LNCaP clone FGC (cell line): ENCODE measurements around the gene COPZ1.
A peak's percentile ranks its signal among the peaks of the same experiment; 100 is the strongest.
"Not testable (repeated sequence)": the region's sequence is repeated elsewhere in the genome, so short reads cannot be mapped to it uniquely, and the experiment has no call there.

ENCODE experiments used
- DNase-seq: peaks from one replicate; pipeline ENCODE4 v3.0.0-alpha.2; 2011; ENCODE audit warnings: low read depth
- H3K4me3 ChIP-seq: 2 replicates; pipeline ENCODE4 v1.5.1; 2011; ENCODE audit warnings: mild to moderate bottlenecking, low read depth, low read length, control low read depth
- CTCF ChIP-seq: IDR thresholded peaks from 2 replicates; pipeline ENCODE4 v1.5.1; 2012; ENCODE audit warnings: mild to moderate bottlenecking; ENCODE audit not compliant: control insufficient read depth, insufficient read depth; ENCODE audit errors: extremely low read depth

Gene COPZ1, protein sequence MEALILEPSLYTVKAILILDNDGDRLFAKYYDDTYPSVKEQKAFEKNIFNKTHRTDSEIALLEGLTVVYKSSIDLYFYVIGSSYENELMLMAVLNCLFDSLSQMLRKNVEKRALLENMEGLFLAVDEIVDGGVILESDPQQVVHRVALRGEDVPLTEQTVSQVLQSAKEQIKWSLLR

GRCh38 chr12:54324617-54325441 is at the start of gene COPZ1:
Gene COPZ1, plus strand, starts transcription at chr12:54325131. Its CDS starts 33 bp downstream, at chr12:54325164.
- peak; percentile 100 for DNase-seq
- peak within 1 kb of the TSS; percentile 72 for H3K4me3 ChIP-seq
- TF ChIP-seq CTCF, result peak; percentile 79

DNA sequence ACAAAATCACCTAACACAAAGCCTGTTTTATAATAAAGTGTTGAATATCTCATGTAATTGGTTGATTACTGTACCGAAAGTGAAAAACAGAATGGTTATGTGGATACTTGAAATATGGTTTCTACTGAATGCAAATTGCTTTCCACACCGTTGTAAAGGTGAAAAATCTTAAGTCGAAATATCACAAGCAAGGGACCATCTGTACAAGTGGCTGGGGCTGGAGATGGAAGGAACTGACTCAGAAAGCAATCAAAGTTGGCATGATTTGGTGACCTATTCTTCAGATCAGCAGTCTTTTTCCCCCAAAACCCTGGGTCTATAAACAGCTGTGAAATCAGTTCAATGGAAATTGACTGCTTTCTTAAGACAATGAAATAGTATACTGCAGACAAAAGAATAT is 48.6 kb upstream of the COPZ1 start:
- no peak for TF ChIP-seq CTCF
- no peak overlapping the region for H3K4me3 ChIP-seq
- DNase-seq, result no peak

DNA sequence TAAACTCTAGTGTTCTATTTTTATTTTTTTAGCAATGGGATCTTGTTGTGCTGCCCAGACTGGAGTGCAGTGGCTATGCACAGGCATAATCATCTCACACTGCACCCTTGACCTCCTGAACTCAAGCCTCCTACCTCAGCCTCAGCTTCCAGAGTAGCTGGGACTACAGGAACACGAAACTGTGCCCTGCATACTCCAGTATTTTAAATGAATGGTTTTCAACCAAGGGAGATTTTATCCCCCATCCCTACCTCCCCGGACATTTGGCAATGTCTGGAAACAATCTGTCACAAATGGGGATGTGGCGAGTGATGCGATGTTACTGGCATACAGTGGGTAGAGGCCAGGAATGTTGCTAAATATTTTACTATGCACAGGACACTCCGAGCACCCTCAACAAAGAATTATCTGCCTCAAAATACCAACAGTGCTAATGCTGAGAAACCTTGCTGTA is 47.1 kb upstream of the COPZ1 start:
- no peak for TF ChIP-seq CTCF
- H3K4me3 ChIP-seq, result peak overlapping the region; percentile 84
- DNase-seq, result no peak

DNA sequence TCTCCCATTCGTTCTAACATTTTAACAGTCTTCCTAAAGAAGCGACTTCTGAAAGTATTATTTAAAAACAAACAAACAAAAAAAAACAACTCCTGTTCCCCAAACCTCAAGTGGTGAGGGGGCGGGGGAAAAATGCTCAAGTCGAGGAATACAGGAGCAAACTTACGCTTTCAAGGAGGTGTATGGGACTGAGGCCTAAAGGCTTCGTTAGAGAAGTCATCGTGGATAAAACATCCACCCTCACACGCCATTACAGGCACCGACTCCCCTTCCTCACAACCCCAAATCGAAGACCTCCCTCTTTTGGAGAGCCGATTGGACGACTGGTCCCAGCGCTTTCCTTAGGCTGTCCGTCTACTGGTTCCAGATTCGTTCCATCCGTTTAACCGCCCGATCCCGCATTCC is 45.7 kb upstream of the COPZ1 start:
- H3K4me3 ChIP-seq, result peak overlapping the region; percentile 84
- no peak for TF ChIP-seq CTCF
- no peak for DNase-seq

DNA sequence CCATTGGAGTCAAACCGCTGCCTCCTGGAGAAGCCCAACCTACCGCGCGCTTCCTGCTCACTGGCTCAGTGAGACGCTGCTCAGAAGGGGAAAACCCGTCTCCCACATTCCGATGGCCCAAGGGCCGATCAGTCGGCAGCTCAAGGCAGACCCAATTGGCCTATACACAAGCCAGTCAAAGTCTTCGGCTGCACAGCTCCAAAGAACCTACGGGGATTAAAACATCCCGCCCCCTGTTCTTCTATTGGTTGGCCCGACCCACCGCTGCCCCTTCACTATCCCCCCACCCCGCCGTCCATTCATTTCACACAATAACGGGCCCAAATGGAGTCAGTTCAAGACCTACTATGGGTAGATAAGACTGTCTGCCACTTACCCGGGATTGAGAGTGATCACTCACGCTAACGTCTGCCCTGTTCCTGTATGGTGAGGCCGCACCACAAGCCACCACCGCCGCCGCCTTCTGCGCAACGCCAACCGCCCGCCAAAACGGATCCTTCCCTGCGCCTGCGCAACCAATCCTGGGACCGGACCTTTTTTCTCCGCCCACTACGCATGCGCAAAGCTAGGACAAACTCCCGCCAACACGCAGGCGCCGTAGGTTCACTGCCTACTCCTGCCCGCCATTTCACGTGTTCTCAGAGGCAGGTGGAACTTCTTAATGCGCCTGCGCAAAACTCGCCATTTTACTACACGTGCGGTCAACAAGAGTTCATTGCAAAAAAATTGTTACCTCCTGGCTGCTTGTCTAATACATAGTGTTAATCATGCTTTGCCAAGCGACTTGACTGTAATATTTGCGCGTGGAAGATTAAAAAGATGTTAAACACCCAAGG is 45.1 kb upstream of the COPZ1 start, which contains the start of gene CBX5:
TSS of gene CBX5 (minus strand) at position 491 of the 836 bp plus-strand sequence. CDS start 22,472 bp downstream, outside the sequence.
- peak within 1 kb of the TSS; percentile 84 for H3K4me3 ChIP-seq
- peak; percentile 100 for DNase-seq
- no peak for TF ChIP-seq CTCF

GRCh38 chr12:54280468-54281260 is 44.3 kb upstream of the COPZ1 start, which contains the start of gene HNRNPA1:
Gene HNRNPA1, plus strand, starts transcription at chr12:54280726. Its CDS starts 82 bp downstream, at chr12:54280808.
- no peak for TF ChIP-seq CTCF
- H3K4me3 ChIP-seq, result peak within 1 kb of the TSS; percentile 84
- DNase-seq, result peak; percentile 100

DNA sequence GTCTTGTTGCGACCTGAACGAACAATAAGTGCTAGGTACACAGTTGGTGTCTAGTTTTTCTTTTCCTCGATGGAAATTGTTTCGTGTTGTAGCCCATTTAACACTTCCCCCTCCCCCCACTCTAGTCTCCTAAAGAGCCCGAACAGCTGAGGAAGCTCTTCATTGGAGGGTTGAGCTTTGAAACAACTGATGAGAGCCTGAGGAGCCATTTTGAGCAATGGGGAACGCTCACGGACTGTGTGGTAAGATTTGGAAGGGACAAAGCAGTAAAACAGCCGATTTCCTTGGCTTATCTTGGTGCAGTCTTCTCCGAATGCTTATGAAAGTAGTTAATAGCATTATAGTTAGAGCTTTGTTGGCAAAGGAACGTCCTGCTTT is 43.7 kb upstream of the COPZ1 start:
- H3K4me3 ChIP-seq, result peak overlapping the region; percentile 84
- not testable (repeated sequence) for DNase-seq

GRCh38 chr12:54281694-54282093 is 43.2 kb upstream of the COPZ1 start:
- DNase-seq, result not testable (repeated sequence)

More at GRCh38 chr12:54281694-54282093, 43.2 kb upstream of the COPZ1 start:
- peak overlapping the region; percentile 84 for H3K4me3 ChIP-seq
